ENCODE data around the gene ZNHIT1.

The ZNHIT1 gene

DNA sequence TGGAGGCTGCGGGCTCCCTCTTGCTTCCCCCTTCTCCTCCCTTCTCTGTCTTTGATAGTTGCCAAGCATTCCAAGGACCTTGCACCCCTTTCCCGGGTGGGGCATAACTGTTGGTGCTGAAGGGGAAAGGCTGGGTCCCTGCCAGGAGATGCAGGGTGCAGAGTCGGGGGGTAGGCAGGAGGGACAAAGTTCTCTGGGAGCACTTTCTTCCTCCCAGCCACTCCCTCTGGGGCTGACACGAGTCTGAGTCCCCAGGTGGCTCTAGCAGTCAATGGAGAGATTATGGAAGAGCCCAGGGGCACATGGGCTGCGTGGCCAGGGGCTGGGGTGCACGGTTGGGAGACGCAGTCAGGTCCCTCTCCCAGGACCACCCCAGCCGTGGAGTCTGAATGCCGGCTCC, 17.6 kb downstream of the ZNHIT1 start:
- H3K4me3 ChIP-seq (ENCODE audit: low read length) = no peak overlapping the region
- TF ChIP-seq, protein P1, sequence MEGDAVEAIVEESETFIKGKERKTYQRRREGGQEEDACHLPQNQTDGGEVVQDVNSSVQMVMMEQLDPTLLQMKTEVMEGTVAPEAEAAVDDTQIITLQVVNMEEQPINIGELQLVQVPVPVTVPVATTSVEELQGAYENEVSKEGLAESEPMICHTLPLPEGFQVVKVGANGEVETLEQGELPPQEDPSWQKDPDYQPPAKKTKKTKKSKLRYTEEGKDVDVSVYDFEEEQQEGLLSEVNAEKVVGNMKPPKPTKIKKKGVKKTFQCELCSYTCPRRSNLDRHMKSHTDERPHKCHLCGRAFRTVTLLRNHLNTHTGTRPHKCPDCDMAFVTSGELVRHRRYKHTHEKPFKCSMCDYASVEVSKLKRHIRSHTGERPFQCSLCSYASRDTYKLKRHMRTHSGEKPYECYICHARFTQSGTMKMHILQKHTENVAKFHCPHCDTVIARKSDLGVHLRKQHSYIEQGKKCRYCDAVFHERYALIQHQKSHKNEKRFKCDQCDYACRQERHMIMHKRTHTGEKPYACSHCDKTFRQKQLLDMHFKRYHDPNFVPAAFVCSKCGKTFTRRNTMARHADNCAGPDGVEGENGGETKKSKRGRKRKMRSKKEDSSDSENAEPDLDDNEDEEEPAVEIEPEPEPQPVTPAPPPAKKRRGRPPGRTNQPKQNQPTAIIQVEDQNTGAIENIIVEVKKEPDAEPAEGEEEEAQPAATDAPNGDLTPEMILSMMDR (IDR thresholded peaks at IDR 0.05; ENCODE audit: insufficient read depth, low read depth, low read length, missing control alignments) = no peak
- DNase-seq (ENCODE audit: low read depth) = no peak

DNA sequence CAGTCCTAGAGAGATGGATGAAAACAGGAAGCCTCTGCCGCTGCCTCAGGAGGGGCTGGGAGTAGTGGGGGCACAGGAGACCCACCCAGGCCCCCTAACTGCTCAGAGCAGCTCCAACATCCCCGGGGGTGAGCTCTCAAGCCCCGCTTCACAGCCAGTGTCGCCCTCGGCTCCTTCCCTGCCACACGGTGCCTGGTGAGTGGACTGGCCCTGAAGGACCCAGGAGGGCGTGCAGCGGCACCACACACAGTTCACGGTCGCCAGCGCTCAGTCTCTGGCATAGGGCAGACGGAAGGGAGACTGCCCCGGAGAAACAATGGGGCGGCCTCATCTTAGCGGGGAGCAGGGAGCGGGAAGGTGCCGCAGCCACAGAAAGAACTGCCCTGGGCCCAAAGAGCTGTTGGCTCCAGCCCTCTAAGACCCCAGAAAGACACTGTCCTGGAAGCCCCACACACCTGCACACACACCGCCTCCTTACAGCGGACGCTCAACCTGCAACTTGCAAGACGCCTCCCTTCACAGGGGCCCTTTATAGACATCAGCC, 18.4 kb downstream of the ZNHIT1 start:
- TF ChIP-seq, protein P1 (IDR thresholded peaks at IDR 0.05; ENCODE audit: insufficient read depth, low read depth, low read length, missing control alignments) = no peak
- DNase-seq (ENCODE audit: low read depth) = no peak

DNA sequence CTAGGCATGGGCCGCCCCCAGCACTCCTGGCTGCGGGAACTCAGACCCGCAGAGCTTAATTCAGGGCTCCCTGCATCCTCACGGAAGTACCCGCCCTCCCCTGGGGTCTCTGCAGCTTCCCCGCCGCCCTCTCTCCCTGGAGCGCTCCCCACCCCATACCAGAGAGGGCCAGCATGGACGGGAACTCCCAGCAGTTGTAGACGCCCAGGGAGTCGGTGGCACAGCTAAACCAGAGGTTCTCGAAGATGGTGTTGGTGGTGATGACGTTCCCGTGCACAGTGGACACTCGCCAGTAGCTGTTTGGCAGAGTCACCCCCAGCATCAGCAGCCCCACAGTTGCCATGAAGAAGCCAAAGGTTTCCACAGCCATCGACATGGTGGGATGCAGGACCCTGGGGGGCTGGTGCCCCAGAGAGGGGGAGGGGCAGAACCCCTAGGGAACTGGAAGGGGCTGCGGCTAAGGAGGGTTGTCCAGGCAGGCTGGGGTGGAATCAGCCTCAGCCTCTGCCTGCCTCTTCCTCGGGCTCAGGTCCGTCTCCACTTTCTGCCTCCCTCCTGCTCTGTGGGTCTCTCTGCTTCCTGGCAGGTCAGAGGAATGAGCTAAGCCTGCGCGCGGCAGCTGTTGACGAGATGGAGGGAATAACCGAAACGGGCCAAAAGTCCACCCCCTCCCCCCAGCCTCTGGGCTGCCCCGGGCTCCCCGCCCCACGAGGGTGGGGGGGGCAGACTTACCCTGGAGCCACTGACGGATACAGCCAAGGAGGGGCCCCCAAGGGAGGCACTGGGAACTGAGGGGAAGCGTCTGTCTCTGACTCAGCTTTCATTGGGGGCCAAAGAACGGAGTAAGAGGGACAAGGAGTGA, 19.5 kb downstream of the ZNHIT1 start, which contains the start of gene CLDN15:
Gene CLDN15, minus strand, starts transcription at position 597 of the 862 bp plus-strand sequence. Its CDS starts 221 bp downstream, at position 376.
- TF ChIP-seq, protein P1 (IDR thresholded peaks at IDR 0.05; ENCODE audit: insufficient read depth, low read depth, low read length, missing control alignments) = no peak
- H3K4me3 ChIP-seq (ENCODE audit: low read length) = no peak within 1 kb of the TSS
- DNase-seq (ENCODE audit: low read depth) = no peak

More for the DNA sequence above, 18.4 kb downstream of the ZNHIT1 start:
- H3K4me3 ChIP-seq (ENCODE audit: low read length) = no peak overlapping the region

DNA sequence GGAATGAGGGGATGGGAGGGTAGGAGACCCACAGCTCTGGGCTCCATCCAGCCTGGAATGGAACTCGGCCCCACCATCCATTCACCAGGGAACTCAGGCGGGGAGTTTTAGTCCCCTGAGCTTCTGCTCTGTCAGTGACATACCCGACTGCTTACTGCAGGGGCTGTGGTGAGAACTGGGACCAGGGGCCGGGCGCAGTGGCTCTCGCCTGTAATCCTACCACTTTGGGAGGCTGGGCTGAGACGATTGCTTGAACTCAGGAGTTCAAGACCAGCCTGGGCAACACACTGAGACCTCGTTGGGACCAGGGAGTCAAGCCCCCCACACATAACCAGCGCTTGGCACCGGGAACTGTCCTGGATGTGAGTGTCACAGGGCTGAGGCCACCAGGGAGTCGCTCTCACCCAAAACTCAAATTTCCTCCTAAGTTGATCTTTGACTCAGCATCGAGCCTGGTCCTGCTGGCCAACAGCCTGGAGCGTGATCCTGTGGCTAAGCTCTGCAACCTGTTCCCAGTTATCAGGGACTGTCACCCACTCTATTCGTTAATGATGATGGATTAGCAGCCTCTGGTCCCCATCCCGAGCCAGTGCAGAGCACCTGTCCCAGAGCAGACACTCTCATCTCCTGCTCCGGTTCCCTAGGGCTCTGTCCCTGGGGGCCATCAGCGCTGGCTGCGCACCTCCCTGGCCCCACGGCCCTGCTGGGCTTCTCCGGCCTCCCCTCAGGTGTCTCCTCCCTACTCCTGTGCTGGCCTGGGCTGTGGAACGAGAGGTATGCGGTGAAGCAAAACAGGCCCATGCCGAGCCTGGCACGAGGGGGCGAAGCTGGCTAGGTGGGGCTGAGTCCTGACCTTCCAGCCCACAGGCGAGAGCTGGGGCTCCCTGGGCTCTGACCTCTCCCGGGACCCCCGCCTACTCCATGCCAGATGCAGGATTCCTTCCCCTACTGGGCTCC, 20.5 kb downstream of the ZNHIT1 start:
- no peak overlapping the region for H3K4me3 ChIP-seq (ENCODE audit: low read length)
- TF ChIP-seq, protein P1 (IDR thresholded peaks at IDR 0.05; ENCODE audit: insufficient read depth, low read depth, low read length, missing control alignments) = no peak
- no peak for DNase-seq (ENCODE audit: low read depth)

DNA sequence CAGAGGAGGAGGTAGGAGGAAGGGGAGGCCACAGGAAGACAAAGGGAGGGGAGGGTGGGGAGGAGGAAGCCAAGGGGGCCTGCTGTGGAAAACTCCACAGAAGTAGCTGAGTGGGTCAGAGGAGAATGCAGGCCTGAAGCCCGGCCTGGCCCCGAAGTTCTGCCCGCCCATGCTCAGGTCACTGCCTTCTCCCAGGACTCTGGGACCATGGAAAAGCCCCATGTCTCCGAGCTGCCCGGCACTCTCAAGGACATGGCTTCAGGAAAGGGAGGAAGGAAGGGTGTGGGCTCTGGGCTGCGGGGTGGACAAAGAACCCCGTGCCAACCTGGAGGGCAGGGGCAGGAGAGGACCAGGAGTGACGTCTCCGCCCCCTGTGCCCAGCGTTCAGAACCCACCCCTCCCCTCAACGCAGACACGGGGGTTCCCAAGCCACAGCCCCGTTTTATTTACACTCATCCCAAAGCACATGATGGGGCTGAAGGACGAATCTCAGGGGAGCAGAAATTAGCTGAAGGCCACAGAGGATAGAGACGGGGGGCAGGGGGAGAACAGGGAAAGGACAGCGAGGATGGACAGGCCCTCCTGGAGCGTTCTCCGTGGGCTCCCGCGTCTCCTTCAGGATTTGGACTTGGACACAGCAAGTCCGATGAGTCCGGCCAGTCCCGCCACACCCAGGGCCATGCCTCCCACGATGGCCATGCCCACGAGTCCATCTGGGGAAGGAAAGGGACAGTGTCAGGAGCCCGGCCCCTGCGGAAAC, 21.4 kb downstream of the ZNHIT1 start:
- no peak overlapping the region for H3K4me3 ChIP-seq (ENCODE audit: low read length)

DNA sequence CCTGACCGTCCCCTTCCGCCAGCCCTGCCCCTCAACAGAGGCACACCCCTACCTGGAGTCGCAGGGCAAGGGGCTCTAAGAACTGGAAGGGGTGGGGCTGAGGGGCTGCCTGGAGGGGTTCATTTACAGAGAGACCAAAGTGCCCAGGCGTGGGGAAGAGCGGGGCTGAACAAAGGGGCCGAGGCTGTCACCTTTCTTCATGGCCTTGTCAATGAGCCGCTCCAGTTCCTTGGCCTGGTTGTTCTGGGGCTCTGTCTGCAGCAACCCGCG, 21.9 kb downstream of the ZNHIT1 start:
- TF ChIP-seq, protein P1 (IDR thresholded peaks at IDR 0.05; ENCODE audit: insufficient read depth, low read depth, low read length, missing control alignments) = no peak
- DNase-seq (ENCODE audit: low read depth) = no peak
- H3K4me3 ChIP-seq (ENCODE audit: low read length) = no peak overlapping the region

More for the DNA sequence above, 21.4 kb downstream of the ZNHIT1 start:
- no peak for DNase-seq (ENCODE audit: low read depth)
- TF ChIP-seq, protein P1 (IDR thresholded peaks at IDR 0.05; ENCODE audit: insufficient read depth, low read depth, low read length, missing control alignments) = no peak
